ENCODE measurements around the gene THPO.

The THPO gene

GRCh38 chr3:184377882-184378445, at the start of gene THPO:
THPO (minus strand) TSS chr3:184378207; CDS start chr3:184376259, 1,948 bp downstream.
- DNase-seq (ENCODE audit: low read depth, low spot score) = peak; percentile 66

- no peak for DNase-seq (ENCODE audit: low read depth, low spot score)
Observed at GRCh38 chr3:184426691-184427141, 48.7 kb upstream of the THPO start.

GRCh38 chr3:184423561-184423960, 45.6 kb upstream of the THPO start:
- DNase-seq (ENCODE audit: low read depth, low spot score) = no peak

- peak; percentile 80 for DNase-seq (ENCODE audit: low read depth, low spot score)
Observed at GRCh38 chr3:184419171-184419570, 41.2 kb upstream of the THPO start.

GRCh38 chr3:184417619-184418327, 39.8 kb upstream of the THPO start:
- DNase-seq (ENCODE audit: low read depth, low spot score) = peak; percentile 74

GRCh38 chr3:184415203-184415490, 37.1 kb upstream of the THPO start:
- no peak for DNase-seq (ENCODE audit: low read depth, low spot score)

- no peak for DNase-seq (ENCODE audit: low read depth, low spot score)
Observed at GRCh38 chr3:184414418-184415202, 36.6 kb upstream of the THPO start.

GRCh38 chr3:184409946-184410500, 32.0 kb upstream of the THPO start:
- DNase-seq (ENCODE audit: low read depth, low spot score) = no peak

- no peak for DNase-seq (ENCODE audit: low read depth, low spot score)
Observed at GRCh38 chr3:184409331-184409926, 31.4 kb upstream of the THPO start.

GRCh38 chr3:184405075-184406030, 27.3 kb upstream of the THPO start:
- DNase-seq (ENCODE audit: low read depth, low spot score) = no peak

- no peak for DNase-seq (ENCODE audit: low read depth, low spot score)
Observed at GRCh38 chr3:184399410-184399809, 21.4 kb upstream of the THPO start.

GRCh38 chr3:184395320-184395660, 17.3 kb upstream of the THPO start:
- no peak for DNase-seq (ENCODE audit: low read depth, low spot score)

GRCh38 chr3:184391266-184391665, 13.3 kb upstream of the THPO start:
- no peak for DNase-seq (ENCODE audit: low read depth, low spot score)

- no peak for DNase-seq (ENCODE audit: low read depth, low spot score)
Observed at GRCh38 chr3:184389935-184390528, 12.0 kb upstream of the THPO start.

GRCh38 chr3:184389384-184389783, 11.4 kb upstream of the THPO start:
- no peak for DNase-seq (ENCODE audit: low read depth, low spot score)

- DNase-seq (ENCODE audit: low read depth, low spot score) = no peak
Observed at GRCh38 chr3:184388936-184389230, 10.9 kb upstream of the THPO start.

GRCh38 chr3:184388164-184388935, 10.3 kb upstream of the THPO start:
- DNase-seq (ENCODE audit: low read depth, low spot score) = no peak

- DNase-seq (ENCODE audit: low read depth, low spot score) = no peak
Observed at GRCh38 chr3:184387174-184387714, 9.2 kb upstream of the THPO start.

GRCh38 chr3:184386047-184386806, 8.2 kb upstream of the THPO start:
- DNase-seq (ENCODE audit: low read depth, low spot score) = no peak

Data from ELF-1 (cell line).